Measurements from ENCODE around the gene ZCCHC24. TPM values are rescaled to one million over a fixed set of nuclear protein-coding genes. Genes with fewer than 3 reads are reported as not detected.

Gene ZCCHC24
- total and polyA plus RNA-seq, 10 donors = 4.9 to 34.1 (median 23.7) TPM

DNA sequence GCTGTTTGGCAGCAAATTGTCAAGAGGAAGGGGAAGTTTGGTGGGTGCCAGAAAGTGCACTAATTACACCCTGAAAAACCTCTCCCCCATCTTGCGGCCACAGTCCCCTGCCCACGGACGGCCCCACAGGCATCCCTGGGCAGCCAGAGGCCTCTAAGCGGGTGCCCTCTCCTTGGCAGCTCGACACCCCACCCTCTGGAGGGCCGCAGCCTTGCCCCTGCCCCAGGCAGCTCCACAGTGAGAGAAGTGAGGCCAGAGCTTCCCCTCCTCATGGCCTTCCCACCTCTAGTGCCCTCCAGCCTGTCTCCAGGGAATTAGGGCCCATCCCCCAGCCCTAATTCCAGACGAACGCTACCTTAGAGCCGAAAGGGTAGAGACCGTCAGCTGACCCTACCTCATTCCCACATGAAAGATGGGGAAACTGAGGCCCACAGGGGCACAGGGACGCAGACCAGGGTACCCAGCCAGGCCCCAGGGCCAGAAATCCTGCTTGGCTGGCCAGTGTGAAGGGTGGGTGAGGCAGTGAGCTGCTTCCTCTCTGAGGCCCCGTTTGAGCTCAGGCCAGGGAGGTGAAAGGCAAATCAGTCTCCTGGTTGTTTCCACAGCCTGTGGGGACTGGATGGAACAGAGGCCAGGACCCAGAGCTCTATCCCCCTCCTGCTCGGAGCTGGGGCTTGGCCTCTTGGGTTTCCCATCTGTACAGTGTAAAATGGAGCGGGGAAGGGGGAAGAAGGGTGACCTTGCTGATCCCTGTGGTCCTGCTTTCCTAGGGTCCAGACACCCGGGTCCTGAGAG lies 10.0 kb downstream of the ZCCHC24 start:
- Histone ChIP-seq H3K4me1 (peaks cover 4 to 58% (median 34%) of the 10 kb centered on the region in 6 donors), H3K36me3 (peaks cover 0 to 51% (median 10%) of the 10 kb centered on the region in 6 donors), H3K27ac (peak overlapping the region; percentile 21 to 86 (median 78)), H3K27me3 (replicated peaks in 1 of 7) (no peaks in the 10 kb centered on the region), H3K4me3 (no peak overlapping the region), H3K9me3 (no peaks in the 10 kb centered on the region)
- no peak for TF ChIP-seq POLR2A (IDR thresholded peaks at IDR 0.05)
- peak; percentile 40 to 48 (median 46) for TF ChIP-seq POLR2AphosphoS5 (IDR thresholded peaks at IDR 0.05)
- TF ChIP-seq, protein P1, sequence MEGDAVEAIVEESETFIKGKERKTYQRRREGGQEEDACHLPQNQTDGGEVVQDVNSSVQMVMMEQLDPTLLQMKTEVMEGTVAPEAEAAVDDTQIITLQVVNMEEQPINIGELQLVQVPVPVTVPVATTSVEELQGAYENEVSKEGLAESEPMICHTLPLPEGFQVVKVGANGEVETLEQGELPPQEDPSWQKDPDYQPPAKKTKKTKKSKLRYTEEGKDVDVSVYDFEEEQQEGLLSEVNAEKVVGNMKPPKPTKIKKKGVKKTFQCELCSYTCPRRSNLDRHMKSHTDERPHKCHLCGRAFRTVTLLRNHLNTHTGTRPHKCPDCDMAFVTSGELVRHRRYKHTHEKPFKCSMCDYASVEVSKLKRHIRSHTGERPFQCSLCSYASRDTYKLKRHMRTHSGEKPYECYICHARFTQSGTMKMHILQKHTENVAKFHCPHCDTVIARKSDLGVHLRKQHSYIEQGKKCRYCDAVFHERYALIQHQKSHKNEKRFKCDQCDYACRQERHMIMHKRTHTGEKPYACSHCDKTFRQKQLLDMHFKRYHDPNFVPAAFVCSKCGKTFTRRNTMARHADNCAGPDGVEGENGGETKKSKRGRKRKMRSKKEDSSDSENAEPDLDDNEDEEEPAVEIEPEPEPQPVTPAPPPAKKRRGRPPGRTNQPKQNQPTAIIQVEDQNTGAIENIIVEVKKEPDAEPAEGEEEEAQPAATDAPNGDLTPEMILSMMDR (IDR thresholded peaks at IDR 0.05 in 8 of 11, conservative IDR thresholded peaks at IDR 0.05 in 3 of 11) = no peak
- intact Hi-C loops (cut with DNase I; ENCODE audit: low total_unique reads) = no loop called here
- peak; percentile 76 for DNase-seq
- 53 to 73% (median 59%) methylated on average over 14 to 15 of the region's 15 CpGs for WGBS, 5 donors

GRCh38 chr10:79434821-79435251 lies 10.6 kb downstream of the ZCCHC24 start:
- WGBS, 5 donors = 67 to 77% (median 71%) methylated on average over 7 of the region's 7 CpGs
- Histone ChIP-seq H3K9me3 (no peaks in the 10 kb centered on the region), H3K4me1 (peaks cover 4 to 55% (median 34%) of the 10 kb centered on the region in 6 donors), H3K27ac (peak overlapping the region; percentile 21 to 86 (median 78)), H3K4me3 (no peak overlapping the region), H3K27me3 (replicated peaks in 1 of 7) (no peaks in the 10 kb centered on the region), H3K36me3 (peaks cover 0 to 57% (median 10%) of the 10 kb centered on the region in 6 donors)
- TF ChIP-seq, protein P1 (IDR thresholded peaks at IDR 0.05 in 8 of 11, conservative IDR thresholded peaks at IDR 0.05 in 3 of 11) = no peak
- no peak for TF ChIP-seq POLR2AphosphoS5 (IDR thresholded peaks at IDR 0.05)
- TF ChIP-seq POLR2A (IDR thresholded peaks at IDR 0.05) = no peak
- intact Hi-C loops (cut with DNase I; ENCODE audit: low total_unique reads) = no loop called here
- peak; percentile 32 for DNase-seq

DNA sequence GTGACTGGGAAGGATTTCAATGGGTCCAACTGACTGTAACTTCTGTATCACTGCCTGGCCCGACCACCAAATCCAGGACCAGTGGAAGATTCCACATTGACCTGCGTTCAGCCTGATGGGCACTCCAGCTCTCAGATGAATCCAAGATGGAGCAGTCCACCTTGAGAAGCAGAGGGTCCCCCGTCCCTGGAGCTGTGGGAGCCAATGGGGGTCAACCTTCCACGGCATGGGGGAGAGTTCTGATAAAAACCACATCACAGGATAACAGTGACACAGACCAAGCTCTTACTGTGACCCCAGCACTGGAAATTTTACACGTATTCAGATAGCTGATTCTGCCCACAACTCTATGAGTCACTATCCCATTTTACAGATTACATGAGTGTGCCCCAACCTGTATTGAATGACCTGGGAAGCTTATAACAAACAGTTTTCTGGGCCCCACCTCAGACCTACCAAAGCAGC lies 11.2 kb downstream of the ZCCHC24 start:
- Histone ChIP-seq H3K27me3 (replicated peaks in 1 of 7) (no peaks in the 10 kb centered on the region), H3K4me3 (no peak overlapping the region), H3K4me1 (peaks cover 4 to 54% (median 34%) of the 10 kb centered on the region in 6 donors), H3K9me3 (no peaks in the 10 kb centered on the region), H3K27ac (peak overlapping the region in 6 of 8 donors; percentile 26 to 86 (median 80)), H3K36me3 (peaks cover 0 to 63% (median 10%) of the 10 kb centered on the region in 6 donors)
- intact Hi-C loops (cut with DNase I; ENCODE audit: low total_unique reads) = no loop called here
- TF ChIP-seq POLR2AphosphoS5 (IDR thresholded peaks at IDR 0.05) (no peak), POLR2A (IDR thresholded peaks at IDR 0.05) (no peak)
- TF ChIP-seq, protein P1 (IDR thresholded peaks at IDR 0.05 in 8 of 11, conservative IDR thresholded peaks at IDR 0.05 in 3 of 11) = no peak
- DNase-seq = no peak
- 63 to 87% (median 84%) methylated on average over 4 to 5 of the region's 5 CpGs for WGBS, 5 donors
